Fibroblast of lung (primary cell): ENCODE data around the gene LDLRAD4.

ENCODE experiments used
- EZH2 ChIP-seq: IDR thresholded peaks from 2 replicates; pipeline ENCODE4 v1.5.1; 2012; ENCODE audit warnings: low read length, control low read depth, mild to moderate bottlenecking; ENCODE audit errors: missing control alignments
- TF ChIP-seq, protein P1 (sequence below), 2 donors: IDR thresholded peaks in 1 of 2; conservative IDR thresholded peaks in 1 of 2; 1 replicate in 1 of 2; 2 replicates in 1 of 2; pipeline ENCODE4 v1.5.1; 2011 to 2012; ENCODE audit warnings: low read length in 2 of 2, control low read depth in 1 of 2, inconsistent platforms in 1 of 2, low read depth in 1 of 2, mild to moderate bottlenecking in 1 of 2

- TF ChIP-seq, protein P1, sequence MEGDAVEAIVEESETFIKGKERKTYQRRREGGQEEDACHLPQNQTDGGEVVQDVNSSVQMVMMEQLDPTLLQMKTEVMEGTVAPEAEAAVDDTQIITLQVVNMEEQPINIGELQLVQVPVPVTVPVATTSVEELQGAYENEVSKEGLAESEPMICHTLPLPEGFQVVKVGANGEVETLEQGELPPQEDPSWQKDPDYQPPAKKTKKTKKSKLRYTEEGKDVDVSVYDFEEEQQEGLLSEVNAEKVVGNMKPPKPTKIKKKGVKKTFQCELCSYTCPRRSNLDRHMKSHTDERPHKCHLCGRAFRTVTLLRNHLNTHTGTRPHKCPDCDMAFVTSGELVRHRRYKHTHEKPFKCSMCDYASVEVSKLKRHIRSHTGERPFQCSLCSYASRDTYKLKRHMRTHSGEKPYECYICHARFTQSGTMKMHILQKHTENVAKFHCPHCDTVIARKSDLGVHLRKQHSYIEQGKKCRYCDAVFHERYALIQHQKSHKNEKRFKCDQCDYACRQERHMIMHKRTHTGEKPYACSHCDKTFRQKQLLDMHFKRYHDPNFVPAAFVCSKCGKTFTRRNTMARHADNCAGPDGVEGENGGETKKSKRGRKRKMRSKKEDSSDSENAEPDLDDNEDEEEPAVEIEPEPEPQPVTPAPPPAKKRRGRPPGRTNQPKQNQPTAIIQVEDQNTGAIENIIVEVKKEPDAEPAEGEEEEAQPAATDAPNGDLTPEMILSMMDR (conservative IDR thresholded peaks at IDR 0.05 in 1 of 2, IDR thresholded peaks at IDR 0.05 in 1 of 2; ENCODE audit: low read depth in 1 of 2, low read length in 2 of 2) = no peak
- no peak for TF ChIP-seq EZH2
Measured at GRCh38 chr18:13583576-13584550, 365.3 kb downstream of the LDLRAD4 start.
